GM23338 (cell line): Measurements from ENCODE around the gene SFTPB.

ENCODE experiments used
- EZH2 ChIP-seq: fragments of 200-600 bp; sonication (generic); IDR thresholded peaks from one replicate; pipeline ENCODE4 v1.8.0; 2017; ENCODE audit warnings: antibody characterized with exemption, mild to moderate bottlenecking, low read depth; ENCODE audit not compliant: unreplicated experiment
- TF ChIP-seq, protein P1 (sequence below), 2 experiments: fragments of 200-600 bp in 1 of 2; sonication (generic) in 1 of 2; conservative IDR thresholded peaks; 2 replicates each; pipeline versions ENCODE4 v1.5.1 to v1.6.1; 2016 to 2017; ENCODE audit warnings: antibody characterized with exemption in 2 of 2, low read depth in 2 of 2, mild to moderate bottlenecking in 2 of 2, moderate library complexity in 1 of 2
- TF ChIP-seq, protein P2 (sequence below): IDR thresholded peaks from one replicate; pipeline ENCODE4 v1.6.1; 2018; ENCODE audit warnings: antibody characterized with exemption; ENCODE audit not compliant: unreplicated experiment

GRCh38 chr2:85702172-85702571, 34.2 kb upstream of the SFTPB start:
- TF ChIP-seq, protein P1, sequence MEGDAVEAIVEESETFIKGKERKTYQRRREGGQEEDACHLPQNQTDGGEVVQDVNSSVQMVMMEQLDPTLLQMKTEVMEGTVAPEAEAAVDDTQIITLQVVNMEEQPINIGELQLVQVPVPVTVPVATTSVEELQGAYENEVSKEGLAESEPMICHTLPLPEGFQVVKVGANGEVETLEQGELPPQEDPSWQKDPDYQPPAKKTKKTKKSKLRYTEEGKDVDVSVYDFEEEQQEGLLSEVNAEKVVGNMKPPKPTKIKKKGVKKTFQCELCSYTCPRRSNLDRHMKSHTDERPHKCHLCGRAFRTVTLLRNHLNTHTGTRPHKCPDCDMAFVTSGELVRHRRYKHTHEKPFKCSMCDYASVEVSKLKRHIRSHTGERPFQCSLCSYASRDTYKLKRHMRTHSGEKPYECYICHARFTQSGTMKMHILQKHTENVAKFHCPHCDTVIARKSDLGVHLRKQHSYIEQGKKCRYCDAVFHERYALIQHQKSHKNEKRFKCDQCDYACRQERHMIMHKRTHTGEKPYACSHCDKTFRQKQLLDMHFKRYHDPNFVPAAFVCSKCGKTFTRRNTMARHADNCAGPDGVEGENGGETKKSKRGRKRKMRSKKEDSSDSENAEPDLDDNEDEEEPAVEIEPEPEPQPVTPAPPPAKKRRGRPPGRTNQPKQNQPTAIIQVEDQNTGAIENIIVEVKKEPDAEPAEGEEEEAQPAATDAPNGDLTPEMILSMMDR (conservative IDR thresholded peaks at IDR 0.05; ENCODE audit: low read depth in 2 of 2) = no peak
- TF ChIP-seq EZH2 = no peak
- TF ChIP-seq, protein P2, sequence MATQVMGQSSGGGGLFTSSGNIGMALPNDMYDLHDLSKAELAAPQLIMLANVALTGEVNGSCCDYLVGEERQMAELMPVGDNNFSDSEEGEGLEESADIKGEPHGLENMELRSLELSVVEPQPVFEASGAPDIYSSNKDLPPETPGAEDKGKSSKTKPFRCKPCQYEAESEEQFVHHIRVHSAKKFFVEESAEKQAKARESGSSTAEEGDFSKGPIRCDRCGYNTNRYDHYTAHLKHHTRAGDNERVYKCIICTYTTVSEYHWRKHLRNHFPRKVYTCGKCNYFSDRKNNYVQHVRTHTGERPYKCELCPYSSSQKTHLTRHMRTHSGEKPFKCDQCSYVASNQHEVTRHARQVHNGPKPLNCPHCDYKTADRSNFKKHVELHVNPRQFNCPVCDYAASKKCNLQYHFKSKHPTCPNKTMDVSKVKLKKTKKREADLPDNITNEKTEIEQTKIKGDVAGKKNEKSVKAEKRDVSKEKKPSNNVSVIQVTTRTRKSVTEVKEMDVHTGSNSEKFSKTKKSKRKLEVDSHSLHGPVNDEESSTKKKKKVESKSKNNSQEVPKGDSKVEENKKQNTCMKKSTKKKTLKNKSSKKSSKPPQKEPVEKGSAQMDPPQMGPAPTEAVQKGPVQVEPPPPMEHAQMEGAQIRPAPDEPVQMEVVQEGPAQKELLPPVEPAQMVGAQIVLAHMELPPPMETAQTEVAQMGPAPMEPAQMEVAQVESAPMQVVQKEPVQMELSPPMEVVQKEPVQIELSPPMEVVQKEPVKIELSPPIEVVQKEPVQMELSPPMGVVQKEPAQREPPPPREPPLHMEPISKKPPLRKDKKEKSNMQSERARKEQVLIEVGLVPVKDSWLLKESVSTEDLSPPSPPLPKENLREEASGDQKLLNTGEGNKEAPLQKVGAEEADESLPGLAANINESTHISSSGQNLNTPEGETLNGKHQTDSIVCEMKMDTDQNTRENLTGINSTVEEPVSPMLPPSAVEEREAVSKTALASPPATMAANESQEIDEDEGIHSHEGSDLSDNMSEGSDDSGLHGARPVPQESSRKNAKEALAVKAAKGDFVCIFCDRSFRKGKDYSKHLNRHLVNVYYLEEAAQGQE = no peak
